ENCODE data around the gene MYG1. TPM values are rescaled to one million over a fixed set of nuclear protein-coding genes. Genes with fewer than 3 reads are reported as not detected.
"Not testable (repeated sequence)": the region's sequence is repeated elsewhere in the genome, so short reads cannot be mapped to it uniquely, and the experiment has no call there.

Gene MYG1
- total and polyA plus RNA-seq, 9 donors, result 34.7 to 47.5 (median 37.4) TPM

GRCh38 chr12:53325511-53326061 lies 26.1 kb downstream of the MYG1 start:
- Histone ChIP-seq H3K27me3 (ENCODE audit: control insufficient read depth, insufficient read depth, low read length) (peaks cover 12% of the 10 kb centered on the region), H3K27ac (ENCODE audit: low read length) (peak overlapping the region; percentile 95), H3K4me3 (ENCODE audit: low read length) (peak overlapping the region; percentile 80), H3K9me3 (replicated peaks; ENCODE audit: control insufficient read depth, low read depth, low read length) (no peaks in the 10 kb centered on the region), H3K4me1 (ENCODE audit: control insufficient read depth, insufficient read depth, low read length) (peaks cover 22% of the 10 kb centered on the region), H3K36me3 (ENCODE audit: control insufficient read depth, insufficient read depth, low read length) (no peaks in the 10 kb centered on the region)
- peak; percentile 59 for DNase-seq
- WGBS (ENCODE audit: insufficient coverage), result under 1% methylated on average over 39 of the region's 50 CpGs

DNA sequence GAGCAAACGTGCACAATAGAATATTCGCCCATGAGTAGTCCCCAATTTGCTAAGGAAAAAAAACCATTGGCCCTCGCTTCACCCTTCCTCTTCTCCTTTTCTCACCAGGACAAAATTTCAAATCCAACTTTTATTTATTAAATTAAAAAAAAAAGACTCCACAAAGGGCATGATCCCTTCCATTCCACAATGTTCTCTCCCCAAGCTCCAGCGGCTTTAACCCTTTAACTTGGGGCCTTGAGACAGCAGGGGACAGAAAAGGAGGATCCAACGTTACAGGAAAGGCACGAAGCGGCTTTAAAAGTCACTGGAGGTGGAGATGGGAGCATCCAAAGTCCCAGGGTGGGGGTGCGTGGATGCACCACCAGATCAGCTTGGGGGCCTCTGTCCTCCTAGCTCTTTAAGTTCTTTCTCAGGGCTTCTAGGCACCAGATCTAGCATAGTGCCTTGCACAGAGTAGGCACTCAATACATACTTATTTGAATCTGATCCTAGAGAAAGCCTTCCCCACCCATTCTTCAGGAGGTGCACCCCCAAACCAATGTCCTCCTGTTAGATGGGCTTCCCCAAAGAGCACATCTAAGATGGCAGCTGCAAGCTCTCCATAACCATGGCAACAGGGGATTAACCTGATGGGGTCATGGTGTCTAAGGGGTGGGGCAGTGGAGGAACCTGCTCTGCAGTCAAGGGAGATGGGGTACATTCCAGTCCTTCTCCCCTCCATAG lies 27.1 kb downstream of the MYG1 start:
- DNase-seq, result no peak
- no peak overlapping the region for H3K27ac ChIP-seq (ENCODE audit: low read length)
- peaks cover 15% of the 10 kb centered on the region for H3K27me3 ChIP-seq (ENCODE audit: control insufficient read depth, insufficient read depth, low read length)
- peaks cover 20% of the 10 kb centered on the region for H3K4me1 ChIP-seq (ENCODE audit: control insufficient read depth, insufficient read depth, low read length)
- H3K4me3 ChIP-seq (ENCODE audit: low read length), result no peak overlapping the region
- WGBS (ENCODE audit: insufficient coverage), result 80% methylated on average over 2 of the region's 8 CpGs
- H3K36me3 ChIP-seq (ENCODE audit: control insufficient read depth, insufficient read depth, low read length), result no peaks in the 10 kb centered on the region
- no peaks in the 10 kb centered on the region for H3K9me3 ChIP-seq (replicated peaks; ENCODE audit: control insufficient read depth, low read depth, low read length)

DNA sequence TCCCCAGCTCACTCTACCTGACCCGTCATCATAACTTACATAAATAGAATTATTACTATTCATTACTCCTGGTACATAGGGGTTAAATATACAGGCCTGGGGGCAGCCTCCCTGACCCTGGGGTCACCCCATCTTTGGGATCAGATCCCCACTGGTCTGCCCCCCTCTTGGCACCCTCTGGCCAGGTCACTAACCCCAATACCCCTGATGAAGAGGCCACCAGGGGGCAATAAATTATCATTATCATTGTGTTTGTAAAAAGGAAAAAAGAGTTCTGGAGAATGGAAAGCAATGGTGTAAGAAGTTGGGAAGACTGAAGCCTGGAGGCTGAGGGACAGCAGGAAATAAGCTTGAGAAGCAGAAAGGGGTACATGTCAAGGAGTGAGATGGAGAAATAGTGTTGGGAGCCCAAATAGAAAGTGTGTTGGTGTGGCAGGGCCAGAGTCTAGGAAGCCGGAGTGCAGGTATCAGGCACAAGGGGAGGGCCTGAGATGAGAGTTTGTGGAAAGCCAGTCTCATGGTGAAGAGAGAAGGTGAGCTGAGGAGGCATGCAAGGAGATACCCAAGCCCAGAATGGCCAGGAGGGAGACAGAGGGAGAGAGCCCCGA lies 28.0 kb downstream of the MYG1 start:
- H3K9me3 ChIP-seq (replicated peaks; ENCODE audit: control insufficient read depth, low read depth, low read length), result no peaks in the 10 kb centered on the region
- WGBS (ENCODE audit: insufficient coverage), result 62% methylated on average over 2 of the region's 3 CpGs
- no peak for DNase-seq

DNA sequence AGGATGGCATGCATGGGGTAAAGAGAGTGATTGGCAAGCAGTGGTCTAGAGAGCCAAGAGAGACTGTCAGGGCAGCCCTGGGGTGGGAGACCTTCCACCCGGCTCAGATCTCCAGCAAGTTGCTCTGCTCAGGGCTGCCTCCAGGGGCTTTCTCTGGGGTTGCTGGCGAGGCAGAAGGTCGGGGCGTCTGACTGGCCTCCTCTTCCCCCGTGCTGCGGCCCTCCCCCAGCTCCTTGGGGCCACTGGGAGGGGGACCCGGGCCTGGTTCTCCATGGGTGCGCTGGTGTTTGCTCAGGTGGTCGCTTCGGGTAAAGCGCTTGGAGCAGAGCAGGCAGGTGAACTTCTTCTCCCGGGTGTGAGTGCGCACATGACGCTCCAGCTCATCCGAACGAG lies 28.5 kb downstream of the MYG1 start:
- Histone ChIP-seq H3K9me3 (replicated peaks; ENCODE audit: control insufficient read depth, low read depth, low read length) (no peaks in the 10 kb centered on the region), H3K4me3 (ENCODE audit: low read length) (no peak overlapping the region), H3K27ac (ENCODE audit: low read length) (no peak overlapping the region), H3K36me3 (ENCODE audit: control insufficient read depth, insufficient read depth, low read length) (no peaks in the 10 kb centered on the region), H3K27me3 (ENCODE audit: control insufficient read depth, insufficient read depth, low read length) (peaks cover 22% of the 10 kb centered on the region), H3K4me1 (ENCODE audit: control insufficient read depth, insufficient read depth, low read length) (peaks cover 17% of the 10 kb centered on the region)
- no peak for DNase-seq
- 34% methylated on average over 15 of the region's 16 CpGs for WGBS (ENCODE audit: insufficient coverage)

More for the DNA sequence above, 28.0 kb downstream of the MYG1 start:
- Histone ChIP-seq H3K36me3 (ENCODE audit: control insufficient read depth, insufficient read depth, low read length) (no peaks in the 10 kb centered on the region), H3K27ac (ENCODE audit: low read length) (no peak overlapping the region), H3K4me3 (ENCODE audit: low read length) (no peak overlapping the region), H3K27me3 (ENCODE audit: control insufficient read depth, insufficient read depth, low read length) (peaks cover 17% of the 10 kb centered on the region), H3K4me1 (ENCODE audit: control insufficient read depth, insufficient read depth, low read length) (peaks cover 17% of the 10 kb centered on the region)

DNA sequence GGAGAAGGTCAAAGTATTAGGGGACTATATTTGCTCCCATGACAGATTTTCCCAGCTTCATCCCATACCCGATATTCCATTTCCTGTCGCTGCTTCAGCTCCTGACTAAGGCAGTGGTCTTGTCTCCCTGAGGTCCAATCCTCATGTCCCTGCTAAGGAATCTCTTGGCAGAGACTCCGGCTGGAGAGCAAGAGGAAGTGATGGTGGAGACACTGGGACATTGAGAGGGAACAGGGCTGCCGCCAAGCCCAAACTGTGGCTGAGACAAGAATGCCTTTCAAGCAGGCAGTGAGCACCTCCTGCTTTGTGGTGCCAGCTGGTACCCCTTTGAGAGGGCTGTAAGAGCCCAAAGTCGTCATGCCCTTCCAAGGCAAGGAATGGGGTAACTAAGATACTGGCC lies 31.2 kb downstream of the MYG1 start:
- H3K27ac ChIP-seq (ENCODE audit: low read length), result peak overlapping the region; percentile 59
- peak; percentile 52 for DNase-seq
- WGBS (ENCODE audit: insufficient coverage), result 48% methylated on average over 2 of the region's 5 CpGs

DNA sequence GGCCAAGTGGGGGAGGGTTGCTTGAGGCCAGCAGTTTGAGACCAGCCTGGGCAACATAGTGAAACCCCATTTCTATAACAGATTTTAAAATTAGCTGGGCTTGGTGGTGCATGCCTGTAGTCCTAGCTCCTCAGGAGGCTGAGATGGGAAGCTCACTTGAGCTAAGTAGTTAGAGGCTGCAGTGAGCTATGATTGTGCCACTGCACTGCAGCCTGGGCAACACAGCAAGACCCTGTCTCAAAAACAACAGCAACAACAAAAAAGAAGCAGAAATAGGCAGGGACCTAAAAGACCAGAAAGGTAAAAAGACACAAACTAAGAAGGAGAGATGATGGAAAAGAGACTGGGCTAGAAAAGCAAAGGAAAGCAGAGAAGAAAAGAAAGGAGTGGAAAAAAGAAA lies 32.8 kb downstream of the MYG1 start:
- H3K4me3 ChIP-seq (ENCODE audit: low read length); H3K4me1 ChIP-seq (ENCODE audit: control insufficient read depth, insufficient read depth, low read length); H3K27ac ChIP-seq (ENCODE audit: low read length); H3K36me3 ChIP-seq (ENCODE audit: control insufficient read depth, insufficient read depth, low read length); DNase-seq; H3K9me3 ChIP-seq (replicated peaks; ENCODE audit: control insufficient read depth, low read depth, low read length): not testable (repeated sequence)
- peaks cover 48% of the 10 kb centered on the region for H3K27me3 ChIP-seq (ENCODE audit: control insufficient read depth, insufficient read depth, low read length)

More for the DNA sequence above, 31.2 kb downstream of the MYG1 start:
- no peak overlapping the region for H3K4me3 ChIP-seq (ENCODE audit: low read length)
- no peaks in the 10 kb centered on the region for H3K36me3 ChIP-seq (ENCODE audit: control insufficient read depth, insufficient read depth, low read length)
- H3K27me3 ChIP-seq (ENCODE audit: control insufficient read depth, insufficient read depth, low read length), result peaks cover 36% of the 10 kb centered on the region
- H3K4me1 ChIP-seq (ENCODE audit: control insufficient read depth, insufficient read depth, low read length), result peaks cover 5% of the 10 kb centered on the region
- H3K9me3 ChIP-seq (replicated peaks; ENCODE audit: control insufficient read depth, low read depth, low read length), result no peaks in the 10 kb centered on the region

DNA sequence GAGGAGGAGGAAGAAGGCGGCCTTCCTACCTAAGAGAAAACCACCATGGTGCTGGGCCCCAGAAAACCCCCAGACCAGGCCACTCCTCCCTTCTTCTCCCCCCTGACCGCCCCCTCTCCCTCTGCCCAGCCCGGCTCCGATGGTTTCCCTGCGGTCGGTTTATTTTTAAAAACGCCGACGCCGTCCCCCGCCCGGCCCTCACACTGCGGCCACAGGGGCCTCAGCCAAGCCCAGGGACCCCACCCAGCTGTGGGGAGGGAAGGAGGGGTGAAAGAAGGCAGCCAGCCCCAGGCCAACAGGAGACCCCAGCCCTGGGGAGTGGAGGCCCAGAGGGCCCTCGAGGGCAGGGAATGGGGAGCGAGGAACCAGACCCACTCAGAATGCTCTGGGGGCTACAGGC lies 33.2 kb downstream of the MYG1 start:
- Histone ChIP-seq H3K36me3 (ENCODE audit: control insufficient read depth, insufficient read depth, low read length) (no peaks in the 10 kb centered on the region), H3K4me3 (ENCODE audit: low read length) (no peak overlapping the region), H3K27me3 (ENCODE audit: control insufficient read depth, insufficient read depth, low read length) (peaks cover 52% of the 10 kb centered on the region), H3K9me3 (replicated peaks; ENCODE audit: control insufficient read depth, low read depth, low read length) (no peaks in the 10 kb centered on the region), H3K4me1 (ENCODE audit: control insufficient read depth, insufficient read depth, low read length) (peaks cover 8% of the 10 kb centered on the region), H3K27ac (ENCODE audit: low read length) (no peak overlapping the region)
- WGBS (ENCODE audit: insufficient coverage), result 57% methylated on average over 7 of the region's 15 CpGs
- no peak for DNase-seq

GRCh38 chr12:53333289-53333688 lies 33.8 kb downstream of the MYG1 start:
- Histone ChIP-seq H3K27ac (ENCODE audit: low read length) (no peak overlapping the region), H3K9me3 (replicated peaks; ENCODE audit: control insufficient read depth, low read depth, low read length) (no peaks in the 10 kb centered on the region), H3K4me1 (ENCODE audit: control insufficient read depth, insufficient read depth, low read length) (peaks cover 8% of the 10 kb centered on the region), H3K4me3 (ENCODE audit: low read length) (no peak overlapping the region), H3K36me3 (ENCODE audit: control insufficient read depth, insufficient read depth, low read length) (no peaks in the 10 kb centered on the region), H3K27me3 (ENCODE audit: control insufficient read depth, insufficient read depth, low read length) (peaks cover 52% of the 10 kb centered on the region)
- WGBS (ENCODE audit: insufficient coverage), result 68% methylated on average over 2 of the region's 4 CpGs
- no peak for DNase-seq

GRCh38 chr12:53333845-53334244 lies 34.4 kb downstream of the MYG1 start:
- no peak overlapping the region for H3K27ac ChIP-seq (ENCODE audit: low read length)
- H3K4me1 ChIP-seq (ENCODE audit: control insufficient read depth, insufficient read depth, low read length), result peaks cover 8% of the 10 kb centered on the region
- H3K4me3 ChIP-seq (ENCODE audit: low read length), result no peak overlapping the region
- H3K36me3 ChIP-seq (ENCODE audit: control insufficient read depth, insufficient read depth, low read length), result no peaks in the 10 kb centered on the region
- H3K27me3 ChIP-seq (ENCODE audit: control insufficient read depth, insufficient read depth, low read length), result peaks cover 55% of the 10 kb centered on the region
- DNase-seq, result no peak
- no peaks in the 10 kb centered on the region for H3K9me3 ChIP-seq (replicated peaks; ENCODE audit: control insufficient read depth, low read depth, low read length)
- 84% methylated on average over 4 of the region's 7 CpGs for WGBS (ENCODE audit: insufficient coverage)

DNA sequence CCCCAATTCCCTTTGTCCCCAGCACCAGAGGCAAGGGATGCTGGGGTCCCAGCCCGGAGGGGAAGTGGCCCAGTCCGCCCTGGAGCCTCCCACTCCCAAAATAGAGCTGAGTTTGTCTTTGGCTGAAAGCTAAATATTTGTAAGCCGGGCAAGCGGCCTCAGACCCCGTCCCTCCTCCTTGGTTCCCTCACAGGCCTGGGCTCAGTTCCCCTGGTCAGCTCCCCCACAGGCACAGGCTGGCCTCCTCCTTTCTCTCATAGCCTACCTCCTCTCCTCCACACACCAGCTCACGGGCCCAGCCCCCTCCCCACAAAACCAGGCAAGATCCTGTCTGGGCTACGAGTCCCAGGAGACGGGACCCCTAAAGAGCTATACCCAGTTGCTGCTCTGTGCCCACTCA lies 35.3 kb downstream of the MYG1 start:
- peaks cover 8% of the 10 kb centered on the region for H3K4me1 ChIP-seq (ENCODE audit: control insufficient read depth, insufficient read depth, low read length)
- no peaks in the 10 kb centered on the region for H3K9me3 ChIP-seq (replicated peaks; ENCODE audit: control insufficient read depth, low read depth, low read length)
- no peak overlapping the region for H3K27ac ChIP-seq (ENCODE audit: low read length)
- H3K4me3 ChIP-seq (ENCODE audit: low read length), result no peak overlapping the region
- no peaks in the 10 kb centered on the region for H3K36me3 ChIP-seq (ENCODE audit: control insufficient read depth, insufficient read depth, low read length)
- WGBS (ENCODE audit: insufficient coverage), result 62% methylated on average over 7 of the region's 8 CpGs
- no peak for DNase-seq
- peaks cover 60% of the 10 kb centered on the region for H3K27me3 ChIP-seq (ENCODE audit: control insufficient read depth, insufficient read depth, low read length)

Data from muscle of leg (tissue), 11 donors.